Measurements from ENCODE around the gene ANKS1B.
"Not testable (repeated sequence)": the region's sequence is repeated elsewhere in the genome, so short reads cannot be mapped to it uniquely, and the experiment has no call there.

The ANKS1B gene

GRCh38 chr12:99267038-99267437 is 717.7 kb downstream of the ANKS1B start:
- DNase-seq (ENCODE audit: low spot score), result no peak

- no peak for DNase-seq (ENCODE audit: low spot score)
Measured at GRCh38 chr12:99265648-99266047, 719.1 kb downstream of the ANKS1B start.

GRCh38 chr12:99261256-99261655 is 723.5 kb downstream of the ANKS1B start:
- no peak for DNase-seq (ENCODE audit: low spot score)

GRCh38 chr12:99260456-99260996 is 724.2 kb downstream of the ANKS1B start:
- DNase-seq (ENCODE audit: low spot score), result no peak

GRCh38 chr12:99259040-99259934 is 725.4 kb downstream of the ANKS1B start:
- DNase-seq (ENCODE audit: low spot score), result no peak

- DNase-seq (ENCODE audit: low spot score), result no peak
Measured at GRCh38 chr12:99257672-99258071, 727.1 kb downstream of the ANKS1B start.

GRCh38 chr12:99253068-99253467 is 731.7 kb downstream of the ANKS1B start:
- DNase-seq (ENCODE audit: low spot score), result no peak

GRCh38 chr12:99250091-99250490 is 734.6 kb downstream of the ANKS1B start:
- no peak for DNase-seq (ENCODE audit: low spot score)

- no peak for DNase-seq (ENCODE audit: low spot score)
Measured at GRCh38 chr12:99249543-99249942, 735.2 kb downstream of the ANKS1B start.

GRCh38 chr12:99237907-99238538 is 746.7 kb downstream of the ANKS1B start:
- not testable (repeated sequence) for DNase-seq (ENCODE audit: low spot score)

- DNase-seq (ENCODE audit: low spot score), result no peak
Measured at GRCh38 chr12:99235381-99235780, 749.4 kb downstream of the ANKS1B start.

- no peak for DNase-seq (ENCODE audit: low spot score)
Measured at GRCh38 chr12:99234702-99235101, 750.0 kb downstream of the ANKS1B start.

GRCh38 chr12:99232324-99232723 is 752.4 kb downstream of the ANKS1B start:
- no peak for DNase-seq (ENCODE audit: low spot score)

GRCh38 chr12:99231031-99231430 is 753.7 kb downstream of the ANKS1B start:
- DNase-seq (ENCODE audit: low spot score), result no peak

GRCh38 chr12:99224237-99224636 is 760.5 kb downstream of the ANKS1B start:
- DNase-seq (ENCODE audit: low spot score), result no peak

GRCh38 chr12:99223579-99223978 is 761.2 kb downstream of the ANKS1B start:
- DNase-seq (ENCODE audit: low spot score), result no peak

- no peak for DNase-seq (ENCODE audit: low spot score)
Measured at GRCh38 chr12:99213047-99213446, 771.7 kb downstream of the ANKS1B start.

GRCh38 chr12:99212275-99212674 is 772.5 kb downstream of the ANKS1B start:
- DNase-seq (ENCODE audit: low spot score), result no peak

- DNase-seq (ENCODE audit: low spot score), result no peak
Measured at GRCh38 chr12:99205111-99205510, 779.6 kb downstream of the ANKS1B start.

GRCh38 chr12:99201906-99202645 is 782.7 kb downstream of the ANKS1B start:
- no peak for DNase-seq (ENCODE audit: low spot score)

- DNase-seq (ENCODE audit: low spot score), result no peak
Measured at GRCh38 chr12:99200711-99201384, 783.9 kb downstream of the ANKS1B start.

- DNase-seq (ENCODE audit: low spot score), result no peak
Measured at GRCh38 chr12:99195474-99195873, 789.3 kb downstream of the ANKS1B start.

All from GM03348 (cell line).